K562 (cell line): ENCODE data around the gene KRTAP5-6. TPM values are rescaled to one million over a fixed set of nuclear protein-coding genes. Genes with fewer than 3 reads are reported as not detected.
A peak's percentile ranks its signal among the peaks of the same experiment; 100 is the strongest.

Experiments used
- BHLHE40 ChIP-seq: IDR thresholded peaks from 2 replicates; pipeline ENCODE4 v1.6.1; 2011; ENCODE audit warnings: low read length, improper control_type of control experiment
- BMI1 ChIP-seq: fragments of 150-350 bp; IDR thresholded peaks from 2 replicates; pipeline ENCODE4 v1.6.1; 2014; ENCODE audit warnings: low read length
- CHD2 ChIP-seq: IDR thresholded peaks from 2 replicates; pipeline ENCODE4 v1.6.1; 2011; ENCODE audit warnings: low read depth, low read length
- FOXA1 ChIP-seq: fragments of 450-650 bp; IDR thresholded peaks from 2 replicates; pipeline ENCODE4 v1.6.1; 2016; ENCODE audit warnings: mild to moderate bottlenecking, borderline replicate concordance
- HDAC1 ChIP-seq, 2 experiments: fragments of 450-650 bp; IDR thresholded peaks; 2 replicates each; pipeline ENCODE4 v1.6.1; 2016 to 2017; ENCODE audit warnings: inconsistent platforms in 1 of 2, mild to moderate bottlenecking in 1 of 2, moderate library complexity in 1 of 2
- HMGN3 ChIP-seq: IDR thresholded peaks from 2 replicates; pipeline ENCODE4 v1.6.1; 2011; ENCODE audit warnings: borderline replicate concordance, low read depth, mild to moderate bottlenecking, mixed read lengths, low read length; ENCODE audit not compliant: insufficient read length; ENCODE audit errors: extremely low read depth
- JUND ChIP-seq, 2 experiments: IDR thresholded peaks; 2 replicates in 1 of 2; 3 replicates in 1 of 2; pipeline ENCODE4 v1.6.1; 2011; ENCODE audit warnings: borderline replicate concordance in 2 of 2, low read depth in 2 of 2, low read length in 2 of 2, improper control_type of control experiment in 1 of 2, missing biosample characterization in 1 of 2, missing genetic modification characterization in 1 of 2, missing genetic modification reagents in 1 of 2
- PHF8 ChIP-seq: fragments of 200-600 bp; sonication (generic); IDR thresholded peaks from 2 replicates; pipeline ENCODE4 v1.6.1; 2012; ENCODE audit warnings: mixed run types, mild to moderate bottlenecking, inconsistent platforms, low read length, moderate library complexity, borderline replicate concordance
- RB1 ChIP-seq: fragments of 450-650 bp; IDR thresholded peaks from 2 replicates; pipeline ENCODE4 v1.6.1; 2017; ENCODE audit warnings: low read depth, mild to moderate bottlenecking
- SPI1 ChIP-seq: IDR thresholded peaks from 2 replicates; pipeline ENCODE4 v1.6.1; 2011; ENCODE audit warnings: low read depth, low read length, control low read depth, borderline replicate concordance
- THRB ChIP-seq: fragments of 450-650 bp; formaldehyde crosslinking; conservative IDR thresholded peaks from 2 replicates; pipeline ENCODE4 v1.4.0; 2022; ENCODE audit warnings: mild to moderate bottlenecking, missing genetic modification characterization
- XRCC5 ChIP-seq: fragments of 200-400 bp; formaldehyde crosslinking; IDR thresholded peaks from 2 replicates; pipeline ENCODE4 v1.6.1; 2017; ENCODE audit warnings: low read depth, mild to moderate bottlenecking, low read length
- ZBTB7A ChIP-seq: IDR thresholded peaks from 2 replicates; pipeline ENCODE4 v1.6.1; 2011; ENCODE audit warnings: low read depth, mild to moderate bottlenecking, low read length, moderate library complexity, borderline replicate concordance; ENCODE audit not compliant: control insufficient read depth
- ZFX ChIP-seq: sonication (generic); formaldehyde crosslinking; IDR thresholded peaks from 2 replicates; pipeline ENCODE4 v1.8.0; 2022; ENCODE audit warnings: mild to moderate bottlenecking, missing genetic modification reagents, moderate library complexity
- polyA plus RNA-seq, 8 experiments: library from polyadenylated mRNA; depleted of rRNA in 4 of 8; stranded (reverse) in 5 of 8; unstranded in 3 of 8; fragments of >200 nt; fragmentation: Nextera tagmentation in 2 of 8; fragmentation: Illumina TruSeq in 1 of 8; extraction: Ambion mirVana in 2 of 8; extraction: Trizol in 1 of 8; gene quantifications; 2 replicates each; pipeline versions ENCODE4 v1.2.1 to v1.2.3, GENCODE V29; 2011 to 2014; ENCODE audit warnings: inconsistent platforms in 1 of 8, missing spikeins in 1 of 8
- total RNA-seq, 7 experiments: library from RNA; depleted of rRNA in 6 of 7; stranded (reverse); fragments of >200 nt in 6 of 7; fragmentation: Illumina TruSeq in 2 of 7; extraction: Trizol in 2 of 7; gene quantifications; 2 replicates each; pipeline versions ENCODE4 v1.2.1 to v1.2.3, GENCODE V29; 2011 to 2021; ENCODE audit warnings: low replicate concordance in 1 of 7

Gene KRTAP5-6
- total and polyA plus RNA-seq, 9 of the 15 experiments (the other 6 are each of a cell fraction or from before 2014, with no cell fraction given): not detected

GRCh38 chr11:1693327-1694063 is 3.5 kb upstream of the KRTAP5-6 start (continued):
- TF ChIP-seq THRB (CRISPR knock-in tag): no peak
- TF ChIP-seq HMGN3: peak; percentile 62
- TF ChIP-seq XRCC5: peak; percentile 64; the same call in 1 of the 2 replicates
- TF ChIP-seq ZFX: peak; percentile 22; the same call in 1 of the 2 replicates
- TF ChIP-seq BHLHE40: peak; percentile 35; the same call in 1 of the 2 replicates
- TF ChIP-seq RB1: peak; percentile 72; the same call in 1 of the 2 replicates
- TF ChIP-seq ZBTB7A: peak; percentile 86; the same call in 1 of the 2 replicates
- TF ChIP-seq FOXA1: no peak
- TF ChIP-seq JUND (IDR thresholded peaks at IDR 0.05; ENCODE audit: borderline replicate concordance, low read depth, low read length): 0 out of 2 replicates have a peak, but pooled peaks have one; percentile 6
- no peak for TF ChIP-seq JUND (tag; IDR thresholded peaks at IDR 0.05; ENCODE audit: borderline replicate concordance, low read depth, low read length)
- TF ChIP-seq BMI1: no peak
- TF ChIP-seq HDAC1 (IDR thresholded peaks at IDR 0.05): no peak
- no peak for TF ChIP-seq SPI1
- no peak for TF ChIP-seq CHD2
- no peak; the same call in 1 of the 2 replicates for TF ChIP-seq PHF8
- TF ChIP-seq, all 486 proteins: peak for 19
